Dedifferentiated amniotic fluid mesenchymal stem cell (primary cell): ENCODE data around the gene CYLC2.

Experiments
- DNase-seq: peaks from one replicate; pipeline ENCODE4 v3.0.0-alpha.2; 2016; ENCODE audit errors: extremely low spot score

Gene CYLC2, protein sequence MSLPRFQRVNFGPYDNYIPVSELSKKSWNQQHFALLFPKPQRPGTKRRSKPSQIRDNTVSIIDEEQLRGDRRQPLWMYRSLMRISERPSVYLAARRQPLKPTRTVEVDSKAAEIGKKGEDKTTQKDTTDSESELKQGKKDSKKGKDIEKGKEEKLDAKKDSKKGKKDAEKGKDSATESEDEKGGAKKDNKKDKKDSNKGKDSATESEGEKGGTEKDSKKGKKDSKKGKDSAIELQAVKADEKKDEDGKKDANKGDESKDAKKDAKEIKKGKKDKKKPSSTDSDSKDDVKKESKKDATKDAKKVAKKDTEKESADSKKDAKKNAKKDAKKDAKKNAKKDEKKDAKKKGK

DNA sequence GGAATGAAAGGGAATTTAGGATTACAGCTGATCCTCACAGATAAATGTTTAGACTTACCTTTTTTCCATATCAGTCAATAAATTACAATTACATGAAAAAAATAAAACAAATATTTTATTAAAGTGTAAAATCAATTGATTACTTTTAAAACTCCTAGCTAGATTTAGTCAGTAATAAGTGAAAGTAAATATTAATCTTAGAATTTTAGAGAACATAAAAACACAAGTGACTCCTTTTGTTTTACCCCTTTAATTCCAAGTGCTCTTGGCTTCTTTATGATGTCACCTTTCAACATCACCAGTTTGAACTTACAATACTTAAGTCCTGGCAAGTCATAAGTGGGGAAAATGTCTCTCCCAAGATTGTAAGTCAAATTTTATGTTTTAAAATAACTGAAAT, at the start of gene CYLC2:
CYLC2 (plus strand) TSS at position 301 of the 400 bp plus-strand sequence; CDS start at position 349, 48 bp downstream.
- DNase-seq, result no peak

DNA sequence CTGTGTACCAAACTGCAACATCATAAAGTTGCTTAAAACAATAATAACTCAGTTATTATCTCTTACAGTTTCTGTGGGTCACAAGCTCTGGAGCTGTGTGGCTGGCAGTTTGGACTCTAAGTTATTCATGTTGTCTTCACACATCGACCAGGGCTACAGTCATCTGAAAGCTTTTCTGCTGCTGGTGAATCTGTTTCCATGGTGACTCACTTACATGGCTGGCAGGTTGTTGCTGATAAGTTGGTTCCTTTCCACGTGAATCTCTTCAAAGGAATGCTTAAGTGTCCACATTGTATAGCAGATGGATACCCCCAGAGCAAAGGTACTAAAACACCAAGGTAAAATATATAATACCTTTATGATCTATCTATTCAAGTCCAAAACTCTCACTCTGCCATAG, 44.8 kb upstream of the CYLC2 start:
- no peak for DNase-seq

- DNase-seq, result no peak
Observed at GRCh38 chr9:102966999-102967398, 28.1 kb upstream of the CYLC2 start.

DNA sequence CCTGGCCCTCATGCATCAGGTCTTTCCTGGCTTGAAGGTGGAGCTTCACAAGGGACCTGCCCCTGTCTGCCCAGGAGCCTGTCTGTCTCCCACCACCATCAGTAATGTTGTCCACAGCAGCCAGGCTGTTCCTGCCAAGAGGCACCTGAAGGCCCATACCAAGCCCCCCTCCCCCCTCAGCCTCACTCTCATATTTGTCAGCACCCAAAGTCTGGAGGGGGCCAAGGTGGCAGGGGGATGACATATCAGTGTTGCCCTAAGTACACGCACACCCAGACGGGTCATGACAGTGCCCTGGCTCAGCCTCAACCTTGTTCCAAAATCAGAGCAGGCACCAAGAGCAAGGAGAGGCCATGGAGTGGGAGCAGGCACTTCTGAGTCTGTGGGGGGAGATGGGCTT, 27.2 kb upstream of the CYLC2 start:
- DNase-seq, result no peak

DNA sequence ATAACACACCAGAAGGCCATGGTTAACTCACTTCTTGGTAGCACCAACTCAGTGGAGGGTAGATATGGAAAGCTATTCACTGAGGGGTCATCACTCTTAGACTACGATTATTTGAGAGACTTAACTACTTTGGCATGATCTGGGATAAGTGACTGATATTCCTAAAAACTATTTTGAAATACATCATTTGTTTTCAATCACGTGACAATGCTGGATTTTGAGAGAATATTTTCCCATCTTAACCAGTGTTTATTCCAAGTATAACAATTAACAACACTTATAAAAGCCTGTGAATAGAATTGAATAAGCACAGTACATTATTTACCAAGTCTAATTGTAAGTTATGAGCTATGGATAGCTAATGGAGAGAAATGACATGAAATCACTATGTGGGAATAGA, 22.4 kb upstream of the CYLC2 start:
- no peak for DNase-seq

DNA sequence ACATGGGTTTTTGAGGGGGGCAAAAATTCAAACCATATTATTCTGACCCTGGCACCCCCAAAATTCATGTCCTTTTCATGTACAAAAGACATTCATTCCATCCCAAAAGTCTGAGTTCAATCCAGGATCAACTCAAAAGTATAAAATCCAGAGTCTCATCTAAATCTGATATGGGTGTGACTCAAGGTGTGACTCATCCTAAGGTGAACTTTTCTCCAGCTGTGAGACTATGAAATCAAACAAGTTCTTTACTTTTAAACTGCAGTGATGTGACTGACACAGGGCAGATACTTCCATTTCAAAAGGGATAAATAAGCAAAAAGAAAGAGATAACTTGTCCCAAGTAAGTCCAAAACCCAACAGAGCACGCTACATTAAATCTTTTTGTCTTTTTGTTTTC, 20.6 kb upstream of the CYLC2 start:
- no peak for DNase-seq

GRCh38 chr9:102975251-102975650, 19.9 kb upstream of the CYLC2 start:
- no peak for DNase-seq

GRCh38 chr9:102985162-102985895, 9.8 kb upstream of the CYLC2 start:
- DNase-seq, result no peak

DNA sequence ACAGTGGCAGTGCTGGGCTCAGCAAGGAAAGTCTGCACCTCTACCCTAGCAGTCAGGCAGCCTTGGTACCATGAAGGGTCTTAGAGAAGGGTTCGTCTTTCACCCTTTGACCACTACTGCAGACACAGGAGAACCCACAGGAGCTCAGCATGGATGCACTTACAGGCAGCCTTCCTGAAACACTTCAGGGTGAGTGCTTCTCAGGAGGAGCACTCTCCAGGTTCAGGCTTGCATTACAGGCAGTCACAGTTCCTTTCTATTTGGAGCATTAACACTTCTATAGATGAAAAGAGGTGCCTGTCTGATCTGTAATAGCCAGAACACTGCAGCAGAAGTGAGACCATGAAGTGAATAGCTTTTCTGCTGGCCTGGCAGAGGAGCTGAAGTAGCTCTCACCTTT, 8.7 kb upstream of the CYLC2 start:
- DNase-seq, result no peak

DNA sequence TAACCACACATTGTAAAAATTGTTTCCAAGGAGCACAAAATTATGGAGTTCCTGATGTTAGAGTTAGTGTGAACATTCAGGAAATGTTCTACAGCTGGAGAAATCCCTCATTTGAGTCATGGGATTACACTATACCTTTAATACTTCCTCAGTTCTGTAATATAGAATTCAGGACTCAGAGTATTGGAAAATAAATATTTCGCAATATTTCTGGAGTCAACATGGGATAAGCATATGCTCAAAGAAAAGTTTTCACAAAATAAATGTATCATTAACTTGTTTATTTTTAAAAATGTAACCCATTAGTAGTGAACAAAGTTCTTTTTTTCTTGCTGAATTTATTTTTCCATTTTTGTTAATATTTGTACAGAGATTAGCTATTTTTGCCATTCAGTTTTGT, 8.6 kb downstream of the CYLC2 start:
- no peak for DNase-seq

DNA sequence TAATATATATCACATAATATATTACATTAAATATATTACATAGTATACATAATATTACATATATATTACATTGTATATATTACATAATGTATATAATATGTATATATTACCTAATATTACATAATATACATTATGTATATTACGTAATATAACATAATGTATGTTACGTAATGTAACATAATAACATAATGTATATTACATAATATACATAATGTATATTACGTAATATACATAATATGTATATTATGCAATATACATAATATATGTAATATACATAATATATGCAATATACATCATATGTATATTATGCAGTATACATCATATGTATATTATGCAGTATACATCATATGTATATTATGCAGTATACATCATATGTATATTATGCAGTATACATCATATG, 19.1 kb downstream of the CYLC2 start:
- DNase-seq, result no peak

- DNase-seq, result no peak
Observed at GRCh38 chr9:103025796-103026195, 30.7 kb downstream of the CYLC2 start.

DNA sequence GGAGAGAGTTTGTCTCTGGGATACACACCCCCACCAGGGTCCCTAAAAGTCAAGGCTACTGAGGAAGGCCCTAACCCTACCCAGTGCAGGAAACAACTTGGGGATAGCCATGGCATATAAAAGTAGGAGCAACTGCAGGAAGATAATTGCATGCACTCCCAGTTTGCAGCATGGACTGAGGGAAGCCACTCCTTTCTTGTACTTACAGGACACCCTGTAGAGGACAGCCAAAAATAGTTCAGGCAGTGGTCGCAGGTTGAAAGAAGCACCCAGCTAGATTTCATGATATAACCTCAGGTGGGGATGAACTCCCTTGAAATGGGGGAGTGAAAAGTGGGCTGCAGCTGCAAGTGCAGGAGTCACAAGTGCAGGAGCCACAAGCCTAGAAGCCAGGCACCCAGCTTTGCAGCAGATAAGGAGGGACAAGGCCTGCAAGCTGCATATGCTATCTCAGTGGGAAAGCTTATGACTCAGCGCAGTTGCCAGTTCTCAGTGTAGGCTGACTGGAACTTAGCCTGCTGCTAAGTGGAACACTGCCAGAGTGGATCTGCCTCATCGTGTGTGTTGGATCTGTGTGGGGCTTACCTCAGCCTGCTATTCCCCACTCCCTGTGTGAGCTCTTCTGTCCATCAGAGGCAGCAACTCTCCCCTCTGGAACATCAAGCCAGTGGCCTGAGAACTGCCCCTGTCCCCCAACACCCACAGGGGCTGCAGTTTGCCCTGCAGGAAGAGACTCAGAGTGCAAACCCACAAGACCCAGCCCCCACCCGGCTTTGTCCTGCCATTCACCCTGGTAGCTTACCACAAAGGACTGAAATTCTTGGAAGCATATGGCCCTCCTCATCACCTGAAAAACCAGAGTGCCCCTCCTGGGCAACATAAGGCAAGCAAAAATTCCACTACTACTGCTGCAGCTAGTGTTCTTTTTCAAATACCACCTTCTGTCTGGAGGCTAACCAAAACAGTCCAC, 42.7 kb downstream of the CYLC2 start:
- DNase-seq, result no peak

- DNase-seq, result no peak
Observed at GRCh38 chr9:103041961-103042360, 46.8 kb downstream of the CYLC2 start.
